Large intestine (tissue), 3 donors: Measurements from ENCODE around the gene PTPN2. TPM values are rescaled to one million over a fixed set of nuclear protein-coding genes. Genes with fewer than 3 reads are reported as not detected.

Experiments used
- DNase-seq, 2 donors: peaks; one replicate each; pipeline versions ENCODE4 v3.0.0 to v3.0.0-alpha.2; 2013
- H3K27ac ChIP-seq: one replicate; pipeline ENCODE4 v1.5.1; 2013; ENCODE audit warnings: low read length
- H3K27me3 ChIP-seq: 2 replicates; pipeline ENCODE4 v1.6.1; 2013; ENCODE audit warnings: low read length; ENCODE audit not compliant: control insufficient read depth, insufficient read depth
- H3K36me3 ChIP-seq: 2 replicates; pipeline ENCODE4 v1.6.1; 2013; ENCODE audit warnings: low read length; ENCODE audit not compliant: control insufficient read depth, insufficient read depth
- H3K4me1 ChIP-seq: one replicate; pipeline ENCODE4 v1.6.1; 2013; ENCODE audit warnings: low read length; ENCODE audit not compliant: control insufficient read depth, insufficient read depth
- H3K4me3 ChIP-seq: one replicate; pipeline ENCODE4 v1.5.1; 2013; ENCODE audit warnings: low read length
- H3K9me3 ChIP-seq: one replicate; pipeline ENCODE4 v1.6.1; 2013; ENCODE audit warnings: mild to moderate bottlenecking, low read depth, low read length, moderate library complexity; ENCODE audit not compliant: control insufficient read depth
- WGBS: methylation state at CpG from one replicate; pipeline ENCODE4 v1.1.5; 2013; ENCODE audit warnings: low lambda C conversion rate; ENCODE audit not compliant: insufficient coverage; 5-methylcytosine and 5-hydroxymethylcytosine counted together
- polyA plus RNA-seq: library from polyadenylated mRNA; unstranded; fragments of 120-200 nt; gene quantifications from one replicate; pipeline ENCODE4 v1.2.1, GENCODE V29; 2013

PTPN2 gene
- polyA plus RNA-seq, 1 donor: 55.3 TPM

- Histone ChIP-seq H3K27ac (no peak overlapping the region), H3K4me3 (no peak overlapping the region), H3K9me3 (peaks cover 5% of the 10 kb centered on the region), H3K36me3 (peaks cover 27% of the 10 kb centered on the region), H3K4me1 (no peaks in the 10 kb centered on the region), H3K27me3 (no peaks in the 10 kb centered on the region)
- no CpG with 5 or more reads among the region's 6 CpGs for WGBS
- DNase-seq: no peak
Measured at GRCh38 chr18:12811191-12811950, 72.7 kb downstream of the PTPN2 start.

GRCh38 chr18:12803069-12803936 lies 80.7 kb downstream of the PTPN2 start:
- no peak for DNase-seq
- Histone ChIP-seq H3K9me3 (peaks cover 9% of the 10 kb centered on the region), H3K27ac (no peak overlapping the region), H3K36me3 (peaks cover 16% of the 10 kb centered on the region), H3K4me3 (no peak overlapping the region), H3K27me3 (no peaks in the 10 kb centered on the region), H3K4me1 (no peaks in the 10 kb centered on the region)
- WGBS: 100% methylated on average over 1 of the region's 1 CpG

- no peaks in the 10 kb centered on the region for H3K27me3 ChIP-seq
- WGBS: 100% methylated on average over 1 of the region's 1 CpG
- DNase-seq: no peak
Measured at GRCh38 chr18:12802538-12802937, 81.5 kb downstream of the PTPN2 start.

GRCh38 chr18:12796448-12796847 lies 87.6 kb downstream of the PTPN2 start:
- peaks cover 25% of the 10 kb centered on the region for H3K36me3 ChIP-seq
- no peaks in the 10 kb centered on the region for H3K9me3 ChIP-seq
- DNase-seq: no peak
- H3K27me3 ChIP-seq: no peaks in the 10 kb centered on the region
- no peak overlapping the region for H3K4me3 ChIP-seq
- 86% methylated on average over 1 of the region's 3 CpGs for WGBS
- no peaks in the 10 kb centered on the region for H3K4me1 ChIP-seq
- H3K27ac ChIP-seq: no peak overlapping the region

More at GRCh38 chr18:12802538-12802937, 81.5 kb downstream of the PTPN2 start:
- H3K36me3 ChIP-seq: peaks cover 20% of the 10 kb centered on the region
- no peak overlapping the region for H3K4me3 ChIP-seq
- no peak overlapping the region for H3K27ac ChIP-seq
- peaks cover 9% of the 10 kb centered on the region for H3K9me3 ChIP-seq
- H3K4me1 ChIP-seq: no peaks in the 10 kb centered on the region

GRCh38 chr18:12791610-12792009 lies 92.4 kb downstream of the PTPN2 start:
- no peaks in the 10 kb centered on the region for H3K27me3 ChIP-seq
- no peaks in the 10 kb centered on the region for H3K9me3 ChIP-seq
- WGBS: 100% methylated on average over 3 of the region's 5 CpGs
- peaks cover 7% of the 10 kb centered on the region for H3K36me3 ChIP-seq
- H3K4me3 ChIP-seq: no peak overlapping the region
- H3K27ac ChIP-seq: no peak overlapping the region
- no peak for DNase-seq
- H3K4me1 ChIP-seq: no peaks in the 10 kb centered on the region

GRCh38 chr18:12786669-12787068 lies 97.4 kb downstream of the PTPN2 start:
- DNase-seq: no peak
- WGBS: no CpG with 5 or more reads among the region's 2 CpGs
- no peaks in the 10 kb centered on the region for H3K27me3 ChIP-seq
- H3K36me3 ChIP-seq: no peaks in the 10 kb centered on the region
- H3K4me3 ChIP-seq: no peak overlapping the region
- no peaks in the 10 kb centered on the region for H3K4me1 ChIP-seq
- H3K27ac ChIP-seq: no peak overlapping the region
- H3K9me3 ChIP-seq: no peaks in the 10 kb centered on the region

GRCh38 chr18:12783524-12783923 lies 100.5 kb downstream of the PTPN2 start:
- DNase-seq: peak; percentile 53 to 81
- 19% methylated on average over 4 of the region's 8 CpGs for WGBS
- no peak overlapping the region for H3K27ac ChIP-seq
- no peaks in the 10 kb centered on the region for H3K4me1 ChIP-seq
- no peaks in the 10 kb centered on the region for H3K27me3 ChIP-seq
- no peak overlapping the region for H3K4me3 ChIP-seq
- no peaks in the 10 kb centered on the region for H3K9me3 ChIP-seq
- no peaks in the 10 kb centered on the region for H3K36me3 ChIP-seq

- no peaks in the 10 kb centered on the region for H3K36me3 ChIP-seq
- H3K27me3 ChIP-seq: no peaks in the 10 kb centered on the region
- 100% methylated on average over 1 of the region's 6 CpGs for WGBS
- no peaks in the 10 kb centered on the region for H3K4me1 ChIP-seq
- H3K4me3 ChIP-seq: no peak overlapping the region
- DNase-seq: no peak
- peaks cover 5% of the 10 kb centered on the region for H3K9me3 ChIP-seq
- no peak overlapping the region for H3K27ac ChIP-seq
Measured at GRCh38 chr18:12782521-12782920, 101.5 kb downstream of the PTPN2 start.

GRCh38 chr18:12779456-12779855 lies 104.6 kb downstream of the PTPN2 start:
- Histone ChIP-seq H3K4me1 (no peaks in the 10 kb centered on the region), H3K36me3 (no peaks in the 10 kb centered on the region), H3K9me3 (peaks cover 9% of the 10 kb centered on the region), H3K4me3 (no peak overlapping the region), H3K27me3 (no peaks in the 10 kb centered on the region), H3K27ac (no peak overlapping the region)
- no peak for DNase-seq
- 100% methylated on average over 3 of the region's 21 CpGs for WGBS

GRCh38 chr18:12779043-12779442 lies 105.0 kb downstream of the PTPN2 start:
- WGBS: no CpG with 5 or more reads among the region's 11 CpGs
- Histone ChIP-seq H3K27me3 (no peaks in the 10 kb centered on the region), H3K27ac (no peak overlapping the region), H3K36me3 (no peaks in the 10 kb centered on the region), H3K4me1 (no peaks in the 10 kb centered on the region), H3K9me3 (peaks cover 9% of the 10 kb centered on the region), H3K4me3 (no peak overlapping the region)
- no peak for DNase-seq
